ENCODE measurements around the gene RPS15. TPM values are rescaled to one million over a fixed set of nuclear protein-coding genes. Genes with fewer than 3 reads are reported as not detected.

Gene RPS15
- total RNA-seq, 1 experiment from 2014 or later = 702 TPM

GRCh38 chr19:1451916-1452801 is 14.0 kb downstream of the RPS15 start:
- H3K27me3 ChIP-seq = 0 out of 2 replicates have a peak, but pooled peaks cover 4% of the 10 kb centered on the region
- no peaks in the 10 kb centered on the region for H3K36me3 ChIP-seq
- H3K4me3 ChIP-seq = no peak overlapping the region
- DNase-seq = no peak
- no peaks in the 10 kb centered on the region for H3K9me3 ChIP-seq

- Histone ChIP-seq H3K9me3 (no peaks in the 10 kb centered on the region), H3K27me3 (0 out of 2 replicates have a peak, but pooled peaks cover 4% of the 10 kb centered on the region), H3K36me3 (no peaks in the 10 kb centered on the region), H3K4me3 (no peak overlapping the region)
- no peak for DNase-seq
Measured at GRCh38 chr19:1452802-1453524, 14.8 kb downstream of the RPS15 start.

- peak; percentile 81 for DNase-seq
- Histone ChIP-seq H3K27me3 (0 out of 2 replicates have a peak, but pooled peaks cover 4% of the 10 kb centered on the region), H3K9me3 (no peaks in the 10 kb centered on the region), H3K36me3 (no peaks in the 10 kb centered on the region), H3K4me3 (no peak overlapping the region)
Measured at GRCh38 chr19:1453525-1454364, 15.5 kb downstream of the RPS15 start.

- DNase-seq = peak; percentile 44
- H3K4me3 ChIP-seq = no peak overlapping the region
- H3K27me3 ChIP-seq = 0 out of 2 replicates have a peak, but pooled peaks cover 4% of the 10 kb centered on the region
- no peaks in the 10 kb centered on the region for H3K9me3 ChIP-seq
- no peaks in the 10 kb centered on the region for H3K36me3 ChIP-seq
Measured at GRCh38 chr19:1455002-1455335, 16.8 kb downstream of the RPS15 start.

- Histone ChIP-seq H3K9me3 (no peaks in the 10 kb centered on the region), H3K36me3 (no peaks in the 10 kb centered on the region), H3K4me3 (no peak overlapping the region), H3K27me3 (0 out of 2 replicates have a peak, but pooled peaks cover 4% of the 10 kb centered on the region)
- DNase-seq = peak; percentile 66
Measured at GRCh38 chr19:1455336-1456120, 17.3 kb downstream of the RPS15 start.

- H3K9me3 ChIP-seq = no peaks in the 10 kb centered on the region
- no peak for DNase-seq
- H3K27me3 ChIP-seq = 0 out of 2 replicates have a peak, but pooled peaks cover 4% of the 10 kb centered on the region
- H3K4me3 ChIP-seq = no peak overlapping the region
- H3K36me3 ChIP-seq = no peaks in the 10 kb centered on the region
Measured at GRCh38 chr19:1456121-1456900, 18.1 kb downstream of the RPS15 start.

GRCh38 chr19:1457031-1457739 is 19.0 kb downstream of the RPS15 start:
- Histone ChIP-seq H3K36me3 (no peaks in the 10 kb centered on the region), H3K4me3 (no peak overlapping the region), H3K27me3 (0 out of 2 replicates have a peak, but pooled peaks cover 4% of the 10 kb centered on the region), H3K9me3 (no peaks in the 10 kb centered on the region)
- DNase-seq = no peak

- no peak for DNase-seq
- H3K27me3 ChIP-seq = 0 out of 2 replicates have a peak, but pooled peaks cover 4% of the 10 kb centered on the region
- H3K4me3 ChIP-seq = no peak overlapping the region
- no peaks in the 10 kb centered on the region for H3K9me3 ChIP-seq
- H3K36me3 ChIP-seq = no peaks in the 10 kb centered on the region
Measured at GRCh38 chr19:1457892-1458291, 19.7 kb downstream of the RPS15 start.

GRCh38 chr19:1459479-1459878 is 21.3 kb downstream of the RPS15 start:
- H3K9me3 ChIP-seq = no peaks in the 10 kb centered on the region
- H3K27me3 ChIP-seq = 0 out of 2 replicates have a peak, but pooled peaks cover 4% of the 10 kb centered on the region
- H3K4me3 ChIP-seq = no peak overlapping the region
- DNase-seq = no peak
- no peaks in the 10 kb centered on the region for H3K36me3 ChIP-seq

- Histone ChIP-seq H3K9me3 (no peaks in the 10 kb centered on the region), H3K4me3 (no peak overlapping the region), H3K27me3 (0 out of 2 replicates have a peak, but pooled peaks cover 4% of the 10 kb centered on the region), H3K36me3 (no peaks in the 10 kb centered on the region)
- DNase-seq = no peak
Measured at GRCh38 chr19:1460033-1460995, 22.1 kb downstream of the RPS15 start.

- no peak for DNase-seq
- Histone ChIP-seq H3K27me3 (no peaks in the 10 kb centered on the region), H3K9me3 (no peaks in the 10 kb centered on the region), H3K4me3 (no peak overlapping the region), H3K36me3 (no peaks in the 10 kb centered on the region)
Measured at GRCh38 chr19:1461862-1462261, 23.7 kb downstream of the RPS15 start.

- Histone ChIP-seq H3K27me3 (no peaks in the 10 kb centered on the region), H3K36me3 (no peaks in the 10 kb centered on the region), H3K4me3 (no peak overlapping the region), H3K9me3 (no peaks in the 10 kb centered on the region)
- no peak for DNase-seq
Measured at GRCh38 chr19:1465191-1466016, 27.2 kb downstream of the RPS15 start.

GRCh38 chr19:1466018-1466460 is 27.8 kb downstream of the RPS15 start:
- no peak for DNase-seq
- Histone ChIP-seq H3K9me3 (no peaks in the 10 kb centered on the region), H3K27me3 (no peaks in the 10 kb centered on the region)

More at GRCh38 chr19:1466018-1466460, 27.8 kb downstream of the RPS15 start:
- H3K4me3 ChIP-seq = no peak overlapping the region
- H3K36me3 ChIP-seq = no peaks in the 10 kb centered on the region
